ENCODE data around the gene FOXG1. TPM values are rescaled to one million over a fixed set of nuclear protein-coding genes. Genes with fewer than 3 reads are reported as not detected.

Gene FOXG1
- total RNA-seq, 6 experiments from 2014 or later = not detected

GRCh38 chr14:28758885-28759652 is 7.5 kb upstream of the FOXG1 start:
- no peak for DNase-seq
- H3K9me3 ChIP-seq = no peaks in the 10 kb centered on the region
- no peak overlapping the region for H3K27ac ChIP-seq
- no peak for TF ChIP-seq CTCF (IDR thresholded peaks at IDR 0.05)
- TF ChIP-seq POLR2A (IDR thresholded peaks at IDR 0.05) = no peak
- peaks cover 17 to 44% of the 10 kb centered on the region in 2 donors for H3K27me3 ChIP-seq
- 3% methylated on average over 21 of the region's 30 CpGs for WGBS (ENCODE audit: insufficient coverage, low coverage, low lambda C conversion rate, missing lambda C conversion rate)
- ATAC-seq = no peak
- intact Hi-C loops (cut with DNase I) = loop anchor here in 1 of 2 donors (10.0 kb wide), 1 partner anchor 776 kb away; no protein-coding TSS in a partner anchor
- H3K4me1 ChIP-seq = no peaks in the 10 kb centered on the region
- no peak overlapping the region for H3K4me3 ChIP-seq
- no peaks in the 10 kb centered on the region for H3K36me3 ChIP-seq

- no peak for ATAC-seq
- no peaks in the 10 kb centered on the region for H3K9me3 ChIP-seq
- no peaks in the 10 kb centered on the region for H3K4me1 ChIP-seq
- H3K27ac ChIP-seq = no peak overlapping the region
- H3K36me3 ChIP-seq = no peaks in the 10 kb centered on the region
- 6% methylated on average over 36 of the region's 36 CpGs for WGBS (ENCODE audit: insufficient coverage, low coverage, low lambda C conversion rate, missing lambda C conversion rate)
- H3K27me3 ChIP-seq = peaks cover 19 to 45% of the 10 kb centered on the region in 2 donors
- H3K4me3 ChIP-seq = no peak overlapping the region
- no peak for DNase-seq
- no peak for TF ChIP-seq POLR2A (IDR thresholded peaks at IDR 0.05)
- TF ChIP-seq CTCF (IDR thresholded peaks at IDR 0.05) = no peak
- intact Hi-C loops (cut with DNase I) = loop anchor here in 1 of 2 donors (10.0 kb wide), 1 partner anchor 775 kb away; no protein-coding TSS in a partner anchor
Observed at GRCh38 chr14:28759653-28760313, 6.8 kb upstream of the FOXG1 start.

GRCh38 chr14:28760431-28760996 is 6.1 kb upstream of the FOXG1 start:
- H3K4me3 ChIP-seq = no peak overlapping the region
- TF ChIP-seq CTCF (IDR thresholded peaks at IDR 0.05) = no peak
- no peak for TF ChIP-seq POLR2A (IDR thresholded peaks at IDR 0.05)

GRCh38 chr14:28761438-28762291 is 4.9 kb upstream of the FOXG1 start:
- Histone ChIP-seq H3K4me1 (peaks cover 0 to 7% (median 0%) of the 10 kb centered on the region in 4 donors), H3K36me3 (no peaks in the 10 kb centered on the region), H3K27ac (no peak overlapping the region), H3K9me3 (no peaks in the 10 kb centered on the region), H3K4me3 (no peak overlapping the region), H3K27me3 (peaks cover 28 to 64% of the 10 kb centered on the region in 2 donors)
- WGBS (ENCODE audit: insufficient coverage, low coverage, low lambda C conversion rate, missing lambda C conversion rate) = 3% methylated on average over 27 of the region's 33 CpGs
- TF ChIP-seq POLR2A (IDR thresholded peaks at IDR 0.05) (no peak), CTCF (IDR thresholded peaks at IDR 0.05) (no peak)
- ATAC-seq (no peak), DNase-seq (no peak)
- intact Hi-C loops (cut with DNase I) = no loop called here

More at GRCh38 chr14:28760431-28760996, 6.1 kb upstream of the FOXG1 start:
- no peak overlapping the region for H3K27ac ChIP-seq
- no peaks in the 10 kb centered on the region for H3K36me3 ChIP-seq
- H3K4me1 ChIP-seq = peaks cover 0 to 2% (median 0%) of the 10 kb centered on the region in 4 donors
- no peak for DNase-seq
- intact Hi-C loops (cut with DNase I) = no loop called here
- no peaks in the 10 kb centered on the region for H3K9me3 ChIP-seq
- WGBS (ENCODE audit: insufficient coverage, low coverage, low lambda C conversion rate, missing lambda C conversion rate) = 11% methylated on average over 9 of the region's 9 CpGs
- H3K27me3 ChIP-seq = peaks cover 25 to 52% of the 10 kb centered on the region in 2 donors
- ATAC-seq = no peak
